ENCODE results near the gene CERS4. TPM values are rescaled to one million over a fixed set of nuclear protein-coding genes. Genes with fewer than 3 reads are reported as not detected.

CERS4 gene
- total and polyA plus RNA-seq, 2 donors (not counting 1 experiment from before 2014, with no cell fraction given), result 104 to 125 TPM

GRCh38 chr19:8209462-8210378 lies 550 bp downstream of the CERS4 start:
- peak overlapping the region; percentile 48 to 96 (median 93) for H3K4me3 ChIP-seq (ENCODE audit: control extremely low read depth in 1 of 5, extremely low read depth in 1 of 5, insufficient read depth in 1 of 5, low read depth in 2 of 5, low read length in 4 of 5)
- TF ChIP-seq, protein P1, sequence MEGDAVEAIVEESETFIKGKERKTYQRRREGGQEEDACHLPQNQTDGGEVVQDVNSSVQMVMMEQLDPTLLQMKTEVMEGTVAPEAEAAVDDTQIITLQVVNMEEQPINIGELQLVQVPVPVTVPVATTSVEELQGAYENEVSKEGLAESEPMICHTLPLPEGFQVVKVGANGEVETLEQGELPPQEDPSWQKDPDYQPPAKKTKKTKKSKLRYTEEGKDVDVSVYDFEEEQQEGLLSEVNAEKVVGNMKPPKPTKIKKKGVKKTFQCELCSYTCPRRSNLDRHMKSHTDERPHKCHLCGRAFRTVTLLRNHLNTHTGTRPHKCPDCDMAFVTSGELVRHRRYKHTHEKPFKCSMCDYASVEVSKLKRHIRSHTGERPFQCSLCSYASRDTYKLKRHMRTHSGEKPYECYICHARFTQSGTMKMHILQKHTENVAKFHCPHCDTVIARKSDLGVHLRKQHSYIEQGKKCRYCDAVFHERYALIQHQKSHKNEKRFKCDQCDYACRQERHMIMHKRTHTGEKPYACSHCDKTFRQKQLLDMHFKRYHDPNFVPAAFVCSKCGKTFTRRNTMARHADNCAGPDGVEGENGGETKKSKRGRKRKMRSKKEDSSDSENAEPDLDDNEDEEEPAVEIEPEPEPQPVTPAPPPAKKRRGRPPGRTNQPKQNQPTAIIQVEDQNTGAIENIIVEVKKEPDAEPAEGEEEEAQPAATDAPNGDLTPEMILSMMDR (IDR thresholded peaks at IDR 0.05), result no peak
- TF ChIP-seq EZH2 (IDR thresholded peaks at IDR 0.05; ENCODE audit: borderline replicate concordance, insufficient read depth, low read depth, low read length, poor library complexity, severe bottlenecking), result no peak
- H3K9ac ChIP-seq (ENCODE audit: low read length), result peak overlapping the region; percentile 97
- Mint-ChIP-seq H3K27me3 (no peaks in the 10 kb centered on the region), H3K4me1 (peaks cover 48% of the 10 kb centered on the region), H3K9me3 (ENCODE audit: insufficient read depth) (no peaks in the 10 kb centered on the region), H3K4me3 (peak overlapping the region; percentile 94), H3K27ac (peak overlapping the region; percentile 93)
- intact Hi-C loops (cut with micrococcal nuclease), result loop anchor here (1.0 kb wide), 2 partner anchors 14 to 51 kb away; no protein-coding TSS in a partner anchor
- no peaks in the 10 kb centered on the region for H3K27me3 ChIP-seq (replicated peaks in 1 of 4; ENCODE audit: control extremely low read depth in 1 of 4, control insufficient read depth in 3 of 4, insufficient read depth in 4 of 4, low read length in 3 of 4)
- peak; percentile 93 for DNase-seq
- 5% methylated on average over 78 of the region's 78 CpGs for WGBS (ENCODE audit: insufficient coverage)
- peak; percentile 77 for ATAC-seq (ENCODE audit: low read depth)
- H3K36me3 ChIP-seq (replicated peaks in 1 of 2; ENCODE audit: control extremely low read depth in 1 of 2, control insufficient read depth in 1 of 2, extremely low read depth in 1 of 2, insufficient read depth in 2 of 2, low read length in 1 of 2), result peaks cover 0 to 15% of the 10 kb centered on the region in 2 experiments
- peak overlapping the region; percentile 87 to 98 for H3K27ac ChIP-seq (ENCODE audit: low read length in 2 of 2)
- H3K4me2 ChIP-seq (replicated peaks; ENCODE audit: low read depth, low read length, poor library complexity, severe bottlenecking), result peak overlapping the region; percentile 95
- peaks cover 53% of the 10 kb centered on the region for H3K79me2 ChIP-seq (ENCODE audit: control insufficient read depth, insufficient read depth, low read length)
- H2AFZ ChIP-seq (ENCODE audit: insufficient read depth, low read depth, low read length, poor library complexity, severe bottlenecking), result peak overlapping the region; percentile 86
- H3K4me1 ChIP-seq (ENCODE audit: control insufficient read depth in 2 of 2, insufficient read depth in 2 of 2, low read length in 2 of 2), result peaks cover 36 to 44% of the 10 kb centered on the region in 2 donors
- H4K20me1 ChIP-seq (ENCODE audit: control insufficient read depth, insufficient read depth, low read length, poor library complexity, severe bottlenecking), result peaks cover 40% of the 10 kb centered on the region
- H3K9me3 ChIP-seq (ENCODE audit: control extremely low read depth in 1 of 3, control insufficient read depth in 2 of 3, insufficient read depth in 1 of 3, low read length in 2 of 3), result no peaks in the 10 kb centered on the region
- CTCF ChIA-PET, result interaction anchor here (0.6 to 3.1 kb wide), 5 partner anchors 15 to 56 kb away, joined by 4 to 27 read pairs (median 6); no protein-coding TSS in a partner anchor
- POLR2A ChIA-PET, result interaction anchor here (0.6 to 6.5 kb wide), 8 partner anchors 12 to 211 kb away, joined by 3 to 71 read pairs (median 4); no protein-coding TSS in a partner anchor
